SJCRH30 (cell line): ENCODE measurements around the gene RACK1. TPM values are rescaled to one million over a fixed set of nuclear protein-coding genes. Genes with fewer than 3 reads are reported as not detected.
"Not testable (repeated sequence)": the region's sequence is repeated elsewhere in the genome, so short reads cannot be mapped to it uniquely, and the experiment has no call there.

Experiments
- DNase-seq, 2 experiments: peaks; one replicate each; pipeline ENCODE4 v3.0.0-alpha.2; 2015 to 2020
- H3K27ac ChIP-seq: fragments of 250-450 bp; sonication (Bioruptor Pico); 2 replicates; pipeline ENCODE4 v1.5.1; 2020; ENCODE audit warnings: mild to moderate bottlenecking, moderate library complexity
- H3K27me3 ChIP-seq: fragments of 250-450 bp; sonication (Bioruptor Pico); 2 replicates; pipeline ENCODE4 v1.5.1; 2020; ENCODE audit warnings: mild to moderate bottlenecking, moderate library complexity
- H3K36me3 ChIP-seq: fragments of 250-450 bp; sonication (Bioruptor Pico); 2 replicates; pipeline ENCODE4 v1.5.1; 2020; ENCODE audit warnings: mild to moderate bottlenecking, moderate library complexity
- H3K4me1 ChIP-seq: fragments of 250-450 bp; sonication (Bioruptor Pico); 2 replicates; pipeline ENCODE4 v1.5.1; 2020; ENCODE audit warnings: mild to moderate bottlenecking, moderate library complexity
- H3K4me3 ChIP-seq: fragments of 250-450 bp; sonication (Bioruptor Pico); 2 replicates; pipeline ENCODE4 v1.5.1; 2020; ENCODE audit warnings: mild to moderate bottlenecking, moderate library complexity
- H3K9me3 ChIP-seq: fragments of 250-450 bp; sonication (Bioruptor Pico); replicated peaks from 2 replicates; pipeline ENCODE4 v1.5.1; 2020; ENCODE audit warnings: mild to moderate bottlenecking, moderate library complexity
- total RNA-seq: library from RNA; depleted of rRNA; stranded (reverse); fragments of >200 nt; shearing (Covaris generic); gene quantifications from 2 replicates; pipeline ENCODE4 v1.2.3, GENCODE V29; 2014

RACK1 gene
- total RNA-seq, 1 experiment from 2014 or later, result 5,838 TPM

- Histone ChIP-seq H3K36me3 (no peaks in the 10 kb centered on the region), H3K27ac (no peak overlapping the region), H3K4me3 (no peak overlapping the region), H3K27me3 (no peaks in the 10 kb centered on the region), H3K4me1 (no peaks in the 10 kb centered on the region), H3K9me3 (no peaks in the 10 kb centered on the region)
- DNase-seq, result no peak
Observed at GRCh38 chr5:181219262-181220177, 24.2 kb downstream of the RACK1 start.

- H3K4me1 ChIP-seq, result no peaks in the 10 kb centered on the region
- no peak overlapping the region for H3K27ac ChIP-seq
- no peaks in the 10 kb centered on the region for H3K9me3 ChIP-seq
- H3K27me3 ChIP-seq, result no peaks in the 10 kb centered on the region
- no peak for DNase-seq
- peak overlapping the region; percentile 42 for H3K4me3 ChIP-seq
- no peaks in the 10 kb centered on the region for H3K36me3 ChIP-seq
Observed at GRCh38 chr5:181218795-181219124, 24.9 kb downstream of the RACK1 start.

- H3K4me1 ChIP-seq, result no peaks in the 10 kb centered on the region
Observed at GRCh38 chr5:181217803-181218062, 26.0 kb downstream of the RACK1 start.

GRCh38 chr5:181217111-181217802 lies 26.4 kb downstream of the RACK1 start:
- H3K4me1 ChIP-seq, result no peaks in the 10 kb centered on the region
- no peak overlapping the region for H3K27ac ChIP-seq
- peak overlapping the region; percentile 51 for H3K4me3 ChIP-seq
- H3K27me3 ChIP-seq, result no peaks in the 10 kb centered on the region
- no peaks in the 10 kb centered on the region for H3K9me3 ChIP-seq
- H3K36me3 ChIP-seq, result no peaks in the 10 kb centered on the region
- peak; percentile 73 to 78 for DNase-seq

More at GRCh38 chr5:181217803-181218062, 26.0 kb downstream of the RACK1 start:
- no peaks in the 10 kb centered on the region for H3K9me3 ChIP-seq
- H3K36me3 ChIP-seq, result no peaks in the 10 kb centered on the region
- peak overlapping the region; percentile 51 for H3K4me3 ChIP-seq
- no peak overlapping the region for H3K27ac ChIP-seq
- H3K27me3 ChIP-seq, result no peaks in the 10 kb centered on the region
- no peak for DNase-seq

DNA sequence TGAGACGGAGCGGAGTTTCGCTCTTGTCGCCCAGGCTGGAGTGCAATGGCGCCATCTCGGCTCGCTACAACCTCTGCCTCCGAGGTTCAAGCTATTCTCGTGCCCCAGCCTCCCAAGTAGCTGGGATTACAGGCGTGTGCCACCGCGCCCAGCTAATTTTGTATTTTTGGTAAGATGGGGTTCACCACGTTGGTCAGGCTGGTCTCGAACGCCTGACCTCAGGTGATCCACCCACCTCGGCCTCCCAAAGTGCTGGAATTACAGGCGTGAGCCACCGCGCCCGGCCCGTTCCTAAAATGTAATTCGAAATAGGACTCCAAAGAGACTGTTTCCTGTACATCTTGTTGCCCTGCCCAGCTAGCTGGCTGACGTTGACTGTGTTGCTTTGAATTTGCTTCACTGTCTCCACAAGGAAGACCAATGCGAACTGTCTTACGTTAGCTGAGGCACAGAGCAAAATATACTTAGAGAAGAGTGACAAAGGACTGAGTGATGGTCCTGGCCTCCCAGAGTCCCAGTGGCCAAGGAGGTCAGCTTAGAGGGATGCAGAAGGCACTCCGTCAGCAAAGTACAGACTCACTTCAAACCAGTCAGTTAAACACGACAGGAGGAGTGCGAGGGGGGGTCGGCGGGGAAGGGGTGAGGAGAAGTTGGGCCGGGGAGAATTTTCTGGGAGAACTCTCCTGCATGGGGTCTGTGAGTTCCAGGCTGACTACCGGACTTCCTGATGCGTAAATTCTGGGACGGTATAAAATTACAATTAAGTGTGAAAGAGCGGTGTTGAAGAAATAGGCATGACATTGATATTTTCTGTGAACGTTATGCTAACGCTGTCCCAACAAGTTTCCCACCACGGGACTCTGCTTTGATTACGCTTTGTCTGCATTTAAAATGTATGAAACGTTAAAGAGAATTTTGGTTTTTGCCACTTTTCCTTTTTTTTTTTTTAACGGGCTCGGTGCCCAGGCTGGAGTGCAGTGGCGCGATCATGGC lies 27.4 kb downstream of the RACK1 start:
- Histone ChIP-seq H3K27ac (no peak overlapping the region), H3K4me1 (no peaks in the 10 kb centered on the region), H3K36me3 (no peaks in the 10 kb centered on the region), H3K9me3 (no peaks in the 10 kb centered on the region), H3K27me3 (no peaks in the 10 kb centered on the region), H3K4me3 (peak overlapping the region; percentile 51)
- peak; percentile 53 to 68 for DNase-seq

DNA sequence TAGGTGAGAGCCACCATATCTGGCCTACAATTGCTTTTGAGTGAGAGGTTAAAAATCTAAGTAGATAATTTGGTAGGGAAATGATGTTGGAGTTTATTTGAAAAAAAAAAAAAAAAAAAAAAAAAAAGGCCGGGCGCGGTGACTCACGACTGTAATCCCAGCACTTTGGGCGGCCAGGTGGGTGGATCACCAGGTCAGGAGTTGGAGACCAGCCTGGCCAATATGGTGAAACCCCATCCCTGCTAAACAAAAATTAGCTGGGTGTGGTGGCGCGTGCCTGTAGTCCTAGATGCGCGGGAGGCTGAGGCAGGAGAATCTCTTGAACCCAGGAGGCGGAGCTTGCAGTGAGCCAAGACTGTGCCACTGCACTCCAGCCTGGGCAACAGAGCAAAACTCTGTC lies 29.5 kb downstream of the RACK1 start:
- not testable (repeated sequence) for H3K36me3 ChIP-seq, H3K4me1 ChIP-seq, DNase-seq, H3K27me3 ChIP-seq, H3K9me3 ChIP-seq, H3K27ac ChIP-seq, H3K4me3 ChIP-seq

DNA sequence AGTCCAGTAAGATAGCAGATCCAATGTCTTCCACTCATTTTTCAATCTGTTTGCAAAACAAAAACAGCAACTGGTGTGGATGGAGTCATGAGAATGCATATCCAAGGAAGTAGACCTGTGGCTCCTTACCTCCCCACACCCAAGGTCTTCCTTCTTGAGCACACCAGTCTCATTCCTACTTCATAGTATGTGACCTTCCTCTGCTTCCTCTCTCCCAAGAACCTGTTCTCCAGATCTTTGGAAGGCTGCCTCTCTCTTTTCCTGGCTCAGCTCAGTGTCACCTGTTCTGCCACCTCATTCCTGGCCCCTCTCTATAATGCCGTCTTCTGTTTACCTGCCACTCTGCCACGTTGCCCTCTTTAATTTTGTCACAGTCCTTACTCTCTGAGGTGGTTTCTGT lies 30.8 kb downstream of the RACK1 start:
- Histone ChIP-seq H3K36me3 (no peaks in the 10 kb centered on the region), H3K27me3 (no peaks in the 10 kb centered on the region)
- no peak for DNase-seq

GRCh38 chr5:181212080-181212479 lies 31.6 kb downstream of the RACK1 start:
- no peak for DNase-seq
- H3K36me3 ChIP-seq, result no peaks in the 10 kb centered on the region
- no peaks in the 10 kb centered on the region for H3K4me1 ChIP-seq
- H3K9me3 ChIP-seq, result no peaks in the 10 kb centered on the region
- H3K27me3 ChIP-seq, result no peaks in the 10 kb centered on the region
- no peak overlapping the region for H3K27ac ChIP-seq
- no peak overlapping the region for H3K4me3 ChIP-seq

More for the DNA sequence above, 30.8 kb downstream of the RACK1 start:
- no peak overlapping the region for H3K4me3 ChIP-seq
- H3K9me3 ChIP-seq, result no peaks in the 10 kb centered on the region
- H3K27ac ChIP-seq, result no peak overlapping the region
- H3K4me1 ChIP-seq, result no peaks in the 10 kb centered on the region

DNA sequence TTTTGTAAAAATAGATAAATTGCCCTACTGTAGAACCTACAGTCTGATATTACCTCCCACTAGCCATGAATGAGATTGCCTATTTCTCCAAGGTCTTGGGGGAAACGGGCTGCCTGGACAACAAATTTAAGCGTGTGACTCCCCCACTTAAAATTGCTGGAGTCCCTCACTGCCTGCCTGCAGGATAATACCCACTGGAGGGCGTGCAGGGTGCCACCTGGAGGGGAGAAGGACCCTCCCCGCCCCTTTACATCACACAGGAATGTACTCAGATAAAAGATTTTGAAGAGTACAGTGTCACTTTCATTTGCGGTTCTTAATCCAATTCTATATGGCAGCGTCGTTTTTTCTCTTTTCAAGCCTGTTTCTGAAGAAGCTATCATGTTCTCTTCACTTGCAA lies 32.5 kb downstream of the RACK1 start:
- Histone ChIP-seq H3K4me3 (no peak overlapping the region), H3K27ac (no peak overlapping the region), H3K36me3 (no peaks in the 10 kb centered on the region), H3K27me3 (no peaks in the 10 kb centered on the region), H3K9me3 (no peaks in the 10 kb centered on the region), H3K4me1 (no peaks in the 10 kb centered on the region)
- no peak for DNase-seq

DNA sequence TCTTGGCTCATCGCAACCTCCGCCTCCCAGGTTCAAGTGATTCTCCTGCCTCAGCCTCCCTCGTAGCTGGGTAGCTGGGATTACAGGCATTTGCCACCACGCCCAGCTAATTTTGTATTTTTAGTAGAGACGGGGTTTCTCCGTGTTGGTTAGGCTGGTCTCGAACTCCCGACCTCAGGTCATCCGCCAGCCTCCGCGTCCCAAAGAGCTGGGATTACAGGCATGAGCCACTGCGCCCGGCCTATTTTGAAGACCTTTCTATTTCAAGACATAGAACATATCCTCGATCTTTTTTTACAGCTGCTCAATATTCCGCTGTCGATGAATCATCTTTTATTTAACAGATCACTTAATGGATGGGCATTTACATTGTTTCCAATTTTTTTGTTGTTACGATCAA lies 33.0 kb downstream of the RACK1 start:
- not testable (repeated sequence) for H3K4me1 ChIP-seq

DNA sequence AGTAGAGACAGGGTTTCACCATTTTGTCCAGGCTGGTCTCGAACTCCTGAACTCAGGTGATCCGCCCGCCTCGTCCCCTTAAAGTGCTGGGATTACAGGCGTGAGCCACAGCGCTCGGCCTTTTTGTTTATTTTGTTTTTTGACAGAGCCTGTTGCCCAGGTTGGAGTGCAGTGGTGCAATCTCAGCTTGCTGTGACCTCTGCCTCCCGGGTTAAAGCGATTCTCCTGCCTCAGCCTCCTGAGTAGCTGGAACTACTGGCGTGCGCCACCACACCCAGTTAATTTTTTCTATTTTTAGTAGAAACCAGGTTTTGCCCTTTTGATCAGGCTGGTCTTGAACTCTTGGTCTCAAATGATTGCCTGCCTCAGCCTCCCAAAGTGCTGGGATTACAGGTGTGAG lies 33.6 kb downstream of the RACK1 start:
- H3K9me3 ChIP-seq, result not testable (repeated sequence)

More for the DNA sequence above, 33.0 kb downstream of the RACK1 start:
- DNase-seq, H3K36me3 ChIP-seq, H3K27ac ChIP-seq, H3K27me3 ChIP-seq, H3K9me3 ChIP-seq, H3K4me3 ChIP-seq: not testable (repeated sequence)

GRCh38 chr5:181209006-181209405 lies 34.7 kb downstream of the RACK1 start:
- H3K36me3 ChIP-seq, H3K27me3 ChIP-seq, H3K27ac ChIP-seq, H3K4me3 ChIP-seq, H3K4me1 ChIP-seq, H3K9me3 ChIP-seq, DNase-seq: not testable (repeated sequence)

More for the DNA sequence above, 33.6 kb downstream of the RACK1 start:
- not testable (repeated sequence) for H3K27me3 ChIP-seq, H3K4me1 ChIP-seq, H3K4me3 ChIP-seq, DNase-seq, H3K36me3 ChIP-seq, H3K27ac ChIP-seq

- no peaks in the 10 kb centered on the region for H3K27me3 ChIP-seq
- no peak for DNase-seq
- no peaks in the 10 kb centered on the region for H3K4me1 ChIP-seq
- peak overlapping the region; percentile 72 for H3K4me3 ChIP-seq
- H3K9me3 ChIP-seq, result no peaks in the 10 kb centered on the region
- H3K27ac ChIP-seq, result no peak overlapping the region
- no peaks in the 10 kb centered on the region for H3K36me3 ChIP-seq
Observed at GRCh38 chr5:181207960-181208253, 35.8 kb downstream of the RACK1 start.

- H3K4me3 ChIP-seq, result peak overlapping the region; percentile 72
- H3K4me1 ChIP-seq, result no peaks in the 10 kb centered on the region
- no peaks in the 10 kb centered on the region for H3K27me3 ChIP-seq
- no peaks in the 10 kb centered on the region for H3K36me3 ChIP-seq
- DNase-seq, result peak; percentile 86 to 93
- H3K9me3 ChIP-seq, result no peaks in the 10 kb centered on the region
- H3K27ac ChIP-seq, result peak overlapping the region; percentile 55
Observed at GRCh38 chr5:181207214-181207959, 36.3 kb downstream of the RACK1 start.
